GM19239 (cell line): Measurements from ENCODE around the gene NRP2.

Source experiments
- DNase-seq: peaks from one replicate; pipeline ENCODE4 v3.0.0; 2011; ENCODE audit warnings: low spot score; ENCODE audit not compliant: insufficient read length
- FAIRE-seq: peaks from 2 replicates; lab custom pipeline; 2011; peaks lifted over from hg19 to GRCh38; lab: Jason Lieb, UNC

The NRP2 gene

DNA sequence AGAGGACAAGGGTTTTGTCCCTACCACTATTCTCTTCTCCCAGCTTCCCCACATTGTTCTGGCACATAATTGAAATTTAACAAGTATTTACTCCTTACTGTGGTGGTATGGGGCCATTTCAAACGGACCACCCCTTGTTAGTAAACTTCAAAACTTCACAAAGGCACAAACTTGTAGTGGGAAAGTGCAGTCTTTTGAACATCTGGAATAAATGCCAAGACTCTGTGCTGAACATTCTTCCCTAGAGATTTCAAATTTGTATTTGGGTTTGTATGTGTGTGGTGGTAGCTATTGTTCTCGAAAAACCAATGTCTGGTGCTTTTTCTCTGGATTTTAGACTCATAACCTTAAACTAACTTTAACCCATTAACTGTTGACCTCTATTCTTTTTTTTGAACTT lies 151.6 kb downstream of the NRP2 start:
- no peak for FAIRE-seq
- DNase-seq, result no peak

DNA sequence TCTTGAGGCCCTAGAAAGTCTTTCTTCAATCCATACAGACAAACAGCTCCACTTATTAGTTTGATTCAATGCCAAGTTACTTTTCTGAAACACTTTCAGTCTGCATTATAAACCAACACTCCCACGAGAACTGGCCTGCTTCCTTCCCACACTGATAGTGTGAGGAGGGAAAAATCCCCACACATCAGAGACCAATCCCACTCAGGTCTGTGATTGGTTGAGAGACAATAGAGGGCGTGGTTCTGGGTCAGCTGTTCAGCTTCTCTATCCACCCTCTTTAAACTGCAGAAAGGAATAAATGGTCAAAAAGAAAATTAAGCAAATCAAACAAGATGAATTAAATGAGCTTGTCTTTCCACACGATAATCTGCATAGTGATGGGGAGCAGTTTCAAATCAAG lies 152.5 kb downstream of the NRP2 start:
- no peak for FAIRE-seq
- no peak for DNase-seq

DNA sequence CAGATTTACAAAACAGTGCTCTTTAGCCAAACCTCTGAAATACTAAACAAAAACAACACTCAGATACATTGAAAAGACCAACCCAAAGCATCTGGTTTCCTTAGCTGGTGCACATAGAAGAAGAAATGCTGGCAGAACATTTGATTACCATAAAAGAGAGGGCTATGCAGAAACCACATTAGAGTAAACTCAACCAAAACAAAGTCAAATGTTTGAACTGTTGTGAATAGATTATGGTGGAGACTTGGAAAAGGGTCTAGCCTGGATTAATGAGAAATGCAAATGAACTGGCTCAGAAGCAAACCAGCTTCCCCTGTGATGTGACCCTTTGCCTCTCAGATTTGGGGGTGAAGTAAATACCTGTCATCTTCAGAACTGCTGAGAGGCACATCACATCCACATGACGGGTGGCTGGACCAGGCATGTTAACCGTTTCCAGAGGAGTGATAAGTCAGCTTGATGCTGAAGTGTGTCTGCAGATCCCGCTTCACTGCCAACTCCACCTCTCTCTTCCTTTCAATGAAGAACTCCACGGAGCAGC lies 153.0 kb downstream of the NRP2 start:
- no peak for FAIRE-seq

DNA sequence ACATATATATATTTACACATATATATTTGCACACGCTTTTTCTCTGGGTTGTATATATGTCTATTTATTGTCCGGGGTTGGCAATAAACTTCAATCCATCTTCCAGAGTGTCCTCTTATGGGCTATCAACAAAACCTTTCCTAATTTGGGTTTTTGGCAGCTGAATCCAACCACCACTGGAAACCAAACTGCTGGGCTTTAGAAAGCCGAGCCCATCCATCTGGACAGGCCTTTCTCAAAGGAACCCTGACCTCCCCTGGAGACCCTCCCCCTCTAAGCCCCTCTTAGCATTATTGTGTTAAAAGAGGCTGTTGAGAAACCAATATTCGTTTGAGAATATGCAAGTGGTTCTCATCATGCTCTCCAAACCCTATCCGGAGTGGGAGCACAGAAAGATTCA lies 153.6 kb downstream of the NRP2 start:
- DNase-seq, result no peak
- no peak for FAIRE-seq

More for the DNA sequence above, 153.0 kb downstream of the NRP2 start:
- no peak for DNase-seq

DNA sequence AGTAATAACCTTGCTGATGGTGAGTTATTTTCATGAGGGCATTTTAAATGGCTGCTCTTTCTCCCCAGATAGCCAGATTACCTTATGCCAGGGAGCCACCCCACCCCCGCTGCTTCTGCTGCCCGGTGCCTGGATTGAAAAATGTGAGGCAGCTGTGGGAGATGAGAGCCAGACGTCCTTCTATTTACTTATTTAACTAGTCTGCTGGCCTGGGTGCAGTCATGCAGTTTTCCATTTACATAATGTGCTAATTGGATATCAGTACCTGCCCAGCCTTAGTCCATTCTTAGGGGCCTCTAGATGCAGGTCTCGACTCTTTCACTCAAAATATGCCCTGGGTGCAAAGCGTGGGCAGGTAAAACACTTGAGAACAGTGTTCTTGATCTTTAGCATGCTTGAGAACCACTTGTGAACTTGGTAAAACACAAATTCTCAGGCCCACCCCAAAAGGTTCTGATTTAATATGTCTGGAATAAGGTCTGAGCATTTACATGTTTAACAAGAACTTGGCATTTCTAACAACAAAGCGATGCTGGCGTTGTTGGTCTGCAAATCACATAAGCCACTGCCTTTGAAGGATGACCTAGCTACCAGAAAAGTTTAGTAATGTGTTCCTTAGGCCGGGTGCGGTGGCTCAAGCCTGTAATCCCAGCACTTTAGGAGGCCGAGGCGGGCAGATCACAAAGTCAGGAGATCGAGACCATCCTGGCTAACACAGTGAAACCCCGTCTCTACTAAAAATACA lies 154.3 kb downstream of the NRP2 start:
- DNase-seq (no peak), FAIRE-seq (no peak)

DNA sequence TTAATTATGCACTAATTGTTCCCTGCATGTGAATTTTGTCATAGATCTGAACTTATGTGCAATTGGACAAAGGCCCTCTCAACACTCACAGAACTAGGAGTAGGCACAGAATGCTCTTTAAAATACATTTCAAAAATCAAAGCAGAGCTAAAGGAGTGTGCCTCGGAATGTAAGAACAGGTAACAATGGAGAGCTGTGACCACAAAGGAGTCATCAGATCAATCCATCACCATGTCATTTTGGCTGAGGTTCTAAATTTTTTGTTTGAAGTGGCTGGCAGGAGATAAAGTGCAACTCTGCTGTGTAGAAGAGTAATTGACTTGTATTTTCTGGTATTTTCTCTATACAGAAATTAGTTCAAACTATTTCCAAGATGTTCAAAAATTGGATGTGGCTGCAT lies 155.4 kb downstream of the NRP2 start:
- FAIRE-seq (no peak), DNase-seq (no peak)

DNA sequence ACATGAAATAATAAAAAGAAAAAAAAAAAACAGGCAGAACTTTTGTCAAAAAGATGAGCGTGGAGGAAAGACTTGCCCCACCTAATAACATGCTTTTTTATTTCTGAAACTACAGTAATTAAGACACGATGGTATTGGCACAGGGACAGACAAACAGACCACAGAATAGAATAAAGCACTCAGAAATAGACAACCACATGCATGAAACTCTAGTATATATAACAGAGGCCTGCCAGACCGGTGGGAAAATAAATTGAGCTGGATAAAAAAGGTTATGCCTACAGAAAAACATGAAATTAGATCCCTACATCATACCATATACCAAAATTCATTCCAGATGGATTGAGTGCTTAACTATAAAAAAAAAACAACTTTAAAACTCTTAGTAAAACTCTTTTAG lies 163.1 kb downstream of the NRP2 start:
- FAIRE-seq (no peak), DNase-seq (no peak)
